Stimulated activated naive B cell treated with anti-CD40 and anti-IgM and Interleukin-4, amounts not matched to agents 10 μg/mL and 1 μg/mL and 100 μg/mL, for 72 hours (primary cell): Measurements from ENCODE around the gene GDF15.
"Not testable (repeated sequence)": the region's sequence is repeated elsewhere in the genome, so short reads cannot be mapped to it uniquely, and the experiment has no call there.

Experiments
- ATAC-seq, 2 donors: fragments of 150-1000 bp; cut with Tn5 transposase; replicated peaks; 2 replicates each; pipeline ENCODE4 v1.10.0; 2021; ENCODE audit warnings: moderate library complexity in 1 of 2
- DNase-seq: peaks from one replicate; pipeline ENCODE4 v3.0.0; 2021
- H3K27ac Mint-ChIP-seq: one replicate; pipeline ENCODE4 v1.8.0; 2022; ENCODE audit warnings: mild to moderate bottlenecking, mixed read lengths
- H3K27me3 Mint-ChIP-seq, 2 donors: one replicate each; pipeline ENCODE4 v1.8.0; 2022; ENCODE audit warnings: mixed read lengths in 2 of 2
- H3K36me3 Mint-ChIP-seq, 2 donors: one replicate each; pipeline ENCODE4 v1.8.0; 2022; ENCODE audit warnings: mixed read lengths in 2 of 2, mild to moderate bottlenecking in 1 of 2
- H3K4me1 Mint-ChIP-seq, 2 donors: one replicate each; pipeline ENCODE4 v1.8.0; 2022; ENCODE audit warnings: mixed read lengths in 2 of 2, mild to moderate bottlenecking in 1 of 2
- H3K4me3 Mint-ChIP-seq, 2 donors: one replicate each; pipeline ENCODE4 v1.8.0; 2022; ENCODE audit warnings: mild to moderate bottlenecking in 2 of 2, mixed read lengths in 2 of 2, moderate library complexity in 1 of 2
- H3K9me3 Mint-ChIP-seq, 2 donors: one replicate each; pipeline ENCODE4 v1.8.0; 2022; ENCODE audit warnings: mixed read lengths in 2 of 2, mild to moderate bottlenecking in 1 of 2

GDF15 gene

GRCh38 chr19:18385675-18386542 lies at the start of gene GDF15:
TSS of gene GDF15 (plus strand) at chr19:18386158. CDS start at chr19:18386190, 32 bp downstream.
- DNase-seq (peak; percentile 24), ATAC-seq (no peak)
- Mint-ChIP-seq H3K27me3 (peaks cover 14 to 45% of the 10 kb centered on the region in 2 donors), H3K36me3 (peaks cover 6 to 9% of the 10 kb centered on the region in 2 donors), H3K4me3 (no peak within 1 kb of the TSS), H3K9me3 (peaks cover 0 to 4% of the 10 kb centered on the region in 2 donors), H3K4me1 (peaks cover 9 to 38% of the 10 kb centered on the region in 2 donors), H3K27ac (no peak within 1 kb of the TSS)

GRCh38 chr19:18338541-18338940 lies 47.4 kb upstream of the GDF15 start:
- Mint-ChIP-seq H3K4me3 (no peak overlapping the region), H3K9me3 (no peaks in the 10 kb centered on the region), H3K27ac (no peak overlapping the region), H3K4me1 (peaks cover 7 to 21% of the 10 kb centered on the region in 2 donors), H3K36me3 (no peaks in the 10 kb centered on the region), H3K27me3 (peaks cover 5 to 15% of the 10 kb centered on the region in 2 donors)
- no peak for ATAC-seq
- no peak for DNase-seq

GRCh38 chr19:18339723-18340122 lies 46.2 kb upstream of the GDF15 start:
- peak overlapping the region; percentile 84 to 90 for H3K4me3 Mint-ChIP-seq
- DNase-seq (no peak), ATAC-seq (no peak)
- peaks cover 5 to 15% of the 10 kb centered on the region in 2 donors for H3K27me3 Mint-ChIP-seq
- peaks cover 2 to 4% of the 10 kb centered on the region in 2 donors for H3K36me3 Mint-ChIP-seq
- H3K9me3 Mint-ChIP-seq: no peaks in the 10 kb centered on the region
- peaks cover 7 to 21% of the 10 kb centered on the region in 2 donors for H3K4me1 Mint-ChIP-seq
- no peak overlapping the region for H3K27ac Mint-ChIP-seq

DNA sequence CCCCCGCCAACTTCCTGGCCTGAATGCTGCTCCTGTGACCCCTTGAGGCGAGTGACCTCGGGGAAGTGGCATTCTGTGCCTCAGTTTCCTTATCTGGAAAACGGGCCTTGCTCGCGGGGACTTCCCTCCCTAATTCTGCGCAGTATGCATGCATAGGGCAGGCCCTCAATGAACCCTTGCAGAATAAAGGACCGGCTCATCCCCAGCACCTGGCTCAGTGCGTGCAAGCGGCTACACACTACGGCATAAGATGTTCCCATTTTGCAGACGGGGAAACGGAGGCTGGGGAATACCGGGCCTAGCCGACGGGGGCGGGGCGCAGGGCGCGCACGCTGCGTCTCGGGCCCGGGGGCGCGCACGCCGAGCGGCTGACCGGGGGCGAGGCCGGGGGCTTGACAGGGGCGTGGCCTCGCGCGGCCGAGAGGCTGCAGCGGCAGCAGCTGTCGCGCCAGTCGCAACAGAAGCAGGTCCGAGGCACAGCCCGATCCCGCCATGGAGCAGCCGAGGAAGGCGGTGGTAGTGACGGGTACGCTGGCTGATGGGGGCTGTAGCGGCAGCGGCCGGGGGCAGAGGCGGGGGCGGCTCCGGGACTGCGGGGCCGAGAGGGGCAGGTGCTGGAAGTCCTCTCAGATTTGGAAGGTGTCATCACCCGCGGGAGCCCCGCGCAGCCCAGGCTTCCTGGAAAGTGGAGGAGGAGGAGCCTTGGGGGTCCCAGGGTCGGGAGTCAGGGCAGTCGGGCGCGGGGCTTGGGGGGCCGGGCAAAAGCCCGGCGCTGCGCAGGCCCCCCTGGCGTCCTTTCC lies 45.6 kb upstream of the GDF15 start, which contains the start of gene PGPEP1:
TSS of gene PGPEP1 (plus strand) at position 409 of the 800 bp plus-strand sequence. CDS start at position 493, 84 bp downstream.
- DNase-seq (peak; percentile 66), ATAC-seq (peak; percentile 72 to 74)
- Mint-ChIP-seq H3K9me3 (no peaks in the 10 kb centered on the region), H3K27ac (peak within 1 kb of the TSS; percentile 67), H3K4me1 (peaks cover 7 to 21% of the 10 kb centered on the region in 2 donors), H3K36me3 (peaks cover 4 to 5% of the 10 kb centered on the region in 2 donors), H3K4me3 (peak within 1 kb of the TSS; percentile 84 to 90), H3K27me3 (peaks cover 5 to 11% of the 10 kb centered on the region in 2 donors)

- peaks cover 5 to 9% of the 10 kb centered on the region in 2 donors for H3K27me3 Mint-ChIP-seq
- ATAC-seq (peak; percentile 73 to 82), DNase-seq (peak; percentile 28)
- H3K27ac Mint-ChIP-seq: peak overlapping the region; percentile 31
- no peaks in the 10 kb centered on the region for H3K9me3 Mint-ChIP-seq
- H3K4me3 Mint-ChIP-seq: peak overlapping the region; percentile 84 to 90
- peaks cover 7 to 26% of the 10 kb centered on the region in 2 donors for H3K4me1 Mint-ChIP-seq
- peaks cover 8% of the 10 kb centered on the region in 2 donors for H3K36me3 Mint-ChIP-seq
Observed at GRCh38 chr19:18340990-18341868, 44.7 kb upstream of the GDF15 start.

DNA sequence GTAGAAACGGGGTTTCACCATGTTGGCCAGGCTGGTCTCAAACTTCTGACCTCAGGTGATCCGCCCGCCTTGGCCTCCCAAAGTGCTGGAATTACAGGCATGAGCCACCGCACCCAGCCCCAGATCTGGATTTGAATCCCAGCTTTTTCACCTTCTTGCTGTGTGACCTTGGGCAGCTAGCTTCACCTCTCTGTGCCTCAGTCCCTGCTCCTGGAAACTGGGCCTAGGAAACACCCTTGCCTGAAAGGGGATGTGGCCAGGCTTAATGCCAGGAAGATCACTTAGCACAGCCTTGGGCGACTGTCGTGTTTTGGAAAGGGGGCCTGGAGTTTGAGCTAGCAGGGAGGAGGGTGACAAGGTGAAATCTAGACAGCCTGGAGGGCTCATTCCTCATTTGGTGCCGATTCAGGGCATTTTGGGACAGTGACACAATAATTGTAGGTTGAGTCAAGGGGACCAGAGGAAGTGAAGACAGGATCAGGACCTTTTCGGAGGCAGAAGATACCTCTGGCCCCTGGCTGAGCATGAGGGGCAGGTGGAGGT lies 43.8 kb upstream of the GDF15 start:
- no peak for ATAC-seq
- peaks cover 5 to 9% of the 10 kb centered on the region in 2 donors for H3K27me3 Mint-ChIP-seq
- H3K36me3 Mint-ChIP-seq: peaks cover 13 to 16% of the 10 kb centered on the region in 2 donors
- no peaks in the 10 kb centered on the region for H3K9me3 Mint-ChIP-seq
- H3K4me1 Mint-ChIP-seq: peaks cover 7 to 27% of the 10 kb centered on the region in 2 donors
- DNase-seq: no peak
- no peak overlapping the region for H3K27ac Mint-ChIP-seq
- no peak overlapping the region for H3K4me3 Mint-ChIP-seq

GRCh38 chr19:18344582-18344950 lies 41.4 kb upstream of the GDF15 start:
- peaks cover 7 to 20% of the 10 kb centered on the region in 2 donors for H3K4me1 Mint-ChIP-seq
- no peak overlapping the region for H3K4me3 Mint-ChIP-seq
- H3K27me3 Mint-ChIP-seq: no peaks in the 10 kb centered on the region
- peaks cover 21 to 26% of the 10 kb centered on the region in 2 donors for H3K36me3 Mint-ChIP-seq
- no peak overlapping the region for H3K27ac Mint-ChIP-seq
- no peak for DNase-seq
- ATAC-seq: no peak
- no peaks in the 10 kb centered on the region for H3K9me3 Mint-ChIP-seq

DNA sequence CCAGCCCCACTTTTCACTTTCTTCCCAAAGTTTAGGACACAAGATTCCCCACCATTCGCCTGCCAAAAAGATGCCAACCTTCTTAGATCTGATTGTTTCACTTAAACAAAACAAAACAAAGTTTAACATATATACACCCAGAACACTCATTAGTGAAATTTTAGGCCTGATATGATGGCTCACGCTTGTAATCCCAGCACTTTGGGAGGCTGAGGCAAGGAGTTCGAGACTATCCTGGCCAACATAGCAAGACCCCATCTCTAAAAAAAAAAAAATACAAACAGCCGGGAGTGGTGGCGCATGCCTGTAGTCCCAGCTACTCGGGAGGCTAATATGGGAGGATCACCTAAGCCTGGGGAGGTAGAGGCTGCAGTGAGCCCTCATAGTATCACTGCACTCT lies 40.7 kb upstream of the GDF15 start:
- no peak for ATAC-seq
- Mint-ChIP-seq H3K27me3 (no peaks in the 10 kb centered on the region), H3K36me3 (peaks cover 23 to 27% of the 10 kb centered on the region in 2 donors), H3K4me1 (peaks cover 7 to 20% of the 10 kb centered on the region in 2 donors), H3K27ac (no peak overlapping the region), H3K4me3 (no peak overlapping the region), H3K9me3 (no peaks in the 10 kb centered on the region)
- DNase-seq: no peak

- DNase-seq (no peak), ATAC-seq (no peak)
- Mint-ChIP-seq H3K4me1 (peaks cover 5 to 19% of the 10 kb centered on the region in 2 donors), H3K27me3 (no peaks in the 10 kb centered on the region), H3K4me3 (no peak overlapping the region), H3K9me3 (no peaks in the 10 kb centered on the region), H3K27ac (no peak overlapping the region), H3K36me3 (peaks cover 23 to 29% of the 10 kb centered on the region in 2 donors)
Observed at GRCh38 chr19:18346091-18346490, 39.9 kb upstream of the GDF15 start.

DNA sequence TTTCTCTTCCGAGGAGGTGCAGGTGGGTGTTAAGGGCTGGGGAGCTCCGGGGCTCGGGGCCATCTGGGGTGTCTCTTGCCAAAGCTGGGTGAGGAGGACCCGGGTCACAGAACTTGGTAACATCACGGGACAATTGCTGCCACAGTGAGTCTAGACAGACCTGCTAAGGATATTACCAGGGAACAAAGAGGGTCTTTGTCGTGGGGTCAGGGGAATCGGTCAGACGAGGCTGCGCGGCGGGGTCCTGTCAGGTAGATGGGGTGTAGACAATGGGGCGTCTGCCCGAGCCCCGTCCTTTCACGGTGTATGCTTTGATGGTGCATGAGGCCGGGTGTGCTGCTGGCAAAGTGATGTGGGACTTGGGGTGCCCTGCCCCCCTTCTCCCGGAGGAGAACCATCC lies 37.8 kb upstream of the GDF15 start:
- no peaks in the 10 kb centered on the region for H3K9me3 Mint-ChIP-seq
- no peak overlapping the region for H3K4me3 Mint-ChIP-seq
- no peak overlapping the region for H3K27ac Mint-ChIP-seq
- DNase-seq (no peak), ATAC-seq (no peak)
- H3K36me3 Mint-ChIP-seq: peaks cover 23 to 29% of the 10 kb centered on the region in 2 donors
- no peaks in the 10 kb centered on the region for H3K27me3 Mint-ChIP-seq
- peaks cover 2 to 7% of the 10 kb centered on the region in 2 donors for H3K4me1 Mint-ChIP-seq

DNA sequence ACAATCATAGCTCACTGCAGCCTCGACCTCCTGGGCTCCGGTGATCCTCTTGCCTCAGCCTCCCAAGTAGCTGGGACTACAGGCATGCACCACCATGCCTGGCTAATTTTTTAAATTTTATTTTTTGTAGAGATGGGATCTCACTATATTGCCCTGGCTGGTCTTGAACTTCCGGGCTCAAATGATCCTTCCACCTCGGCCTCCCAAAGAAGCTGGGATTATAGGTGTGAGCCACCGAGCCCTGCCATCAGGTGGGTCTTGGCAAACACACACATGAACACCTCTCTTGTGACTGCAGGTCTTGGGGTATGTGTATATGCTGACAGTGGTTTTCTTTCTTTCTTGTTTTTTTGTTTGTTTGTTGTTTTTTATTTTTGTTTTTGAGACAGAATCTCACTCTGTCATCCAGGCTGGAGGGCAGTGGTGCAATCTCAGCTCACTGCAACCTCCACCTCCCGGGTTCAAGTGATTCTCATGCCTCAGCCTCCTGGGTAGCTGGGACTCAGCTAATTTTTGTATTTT lies 37.1 kb upstream of the GDF15 start:
- ATAC-seq, H3K4me3 Mint-ChIP-seq, DNase-seq, H3K27ac Mint-ChIP-seq, H3K27me3 Mint-ChIP-seq, H3K4me1 Mint-ChIP-seq, H3K9me3 Mint-ChIP-seq: not testable (repeated sequence)
- H3K36me3 Mint-ChIP-seq: peaks cover 29 to 34% of the 10 kb centered on the region in 2 donors

GRCh38 chr19:18349524-18350128 lies 36.3 kb upstream of the GDF15 start:
- peak; percentile 27 for DNase-seq
- H3K4me3 Mint-ChIP-seq: no peak overlapping the region

DNA sequence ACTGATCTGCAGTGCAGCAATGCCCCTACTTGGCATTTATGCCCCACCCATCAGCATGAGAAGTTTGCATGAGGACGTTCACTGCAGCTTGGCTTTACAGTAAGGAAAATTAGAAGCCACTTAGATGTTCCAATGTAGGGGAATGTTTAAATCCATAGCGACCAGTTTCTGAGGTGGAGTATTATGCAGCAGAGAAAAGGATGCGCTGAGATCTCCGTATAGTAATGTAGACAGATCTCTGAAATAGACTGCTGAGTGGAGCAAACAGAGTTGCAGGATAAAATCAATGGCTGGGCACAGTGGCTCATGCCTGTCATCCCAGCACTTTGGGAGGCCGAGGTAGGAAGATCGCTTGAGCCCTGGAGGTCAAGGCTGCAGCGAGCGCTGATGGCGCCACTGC lies 35.5 kb upstream of the GDF15 start:
- Mint-ChIP-seq H3K36me3 (peaks cover 24 to 33% of the 10 kb centered on the region in 2 donors), H3K4me3 (no peak overlapping the region), H3K27ac (no peak overlapping the region), H3K9me3 (no peaks in the 10 kb centered on the region), H3K4me1 (peaks cover 2 to 7% of the 10 kb centered on the region in 2 donors), H3K27me3 (no peaks in the 10 kb centered on the region)
- DNase-seq (no peak), ATAC-seq (no peak)

More at GRCh38 chr19:18349524-18350128, 36.3 kb upstream of the GDF15 start:
- Mint-ChIP-seq H3K4me1 (peaks cover 2 to 7% of the 10 kb centered on the region in 2 donors), H3K27me3 (no peaks in the 10 kb centered on the region), H3K9me3 (no peaks in the 10 kb centered on the region), H3K27ac (no peak overlapping the region), H3K36me3 (peaks cover 27 to 31% of the 10 kb centered on the region in 2 donors)
- peak; percentile 67 to 76 for ATAC-seq
